Activated T-cell treated with anti-CD3 and anti-CD28 coated beads, Interleukin-2, amount 50 U/mL, for 24 hours (primary cell): ENCODE measurements around the gene TNFRSF11A.

Experiments
- DNase-seq: peaks from one replicate; pipeline ENCODE4 v3.0.0-alpha.2; 2020
- H3K27ac Mint-ChIP-seq: 2 replicates; pipeline ENCODE4 v1.8.0; 2020; ENCODE audit warnings: mild to moderate bottlenecking, mixed read lengths
- H3K27me3 Mint-ChIP-seq: 2 replicates; pipeline ENCODE4 v1.8.0; 2020; ENCODE audit warnings: mixed read lengths
- H3K36me3 Mint-ChIP-seq: 2 replicates; pipeline ENCODE4 v1.8.0; 2020; ENCODE audit warnings: low read depth, mixed read lengths
- H3K4me1 Mint-ChIP-seq: 2 replicates; pipeline ENCODE4 v1.8.0; 2020; ENCODE audit warnings: low read depth, mixed read lengths
- H3K4me3 Mint-ChIP-seq: 2 replicates; pipeline ENCODE4 v1.8.0; 2020; ENCODE audit warnings: mild to moderate bottlenecking, moderate library complexity, mixed read lengths
- H3K9me3 Mint-ChIP-seq: 2 replicates; pipeline ENCODE4 v1.8.0; 2020; ENCODE audit warnings: mixed read lengths

The TNFRSF11A gene

GRCh38 chr18:62346333-62347088 is 21.4 kb downstream of the TNFRSF11A start:
- no peaks in the 10 kb centered on the region for H3K9me3 Mint-ChIP-seq
- no peak overlapping the region for H3K27ac Mint-ChIP-seq
- H3K4me3 Mint-ChIP-seq, result no peak overlapping the region
- peaks cover 4% of the 10 kb centered on the region for H3K27me3 Mint-ChIP-seq
- DNase-seq, result no peak
- H3K36me3 Mint-ChIP-seq, result no peaks in the 10 kb centered on the region
- peaks cover 4% of the 10 kb centered on the region for H3K4me1 Mint-ChIP-seq

DNA sequence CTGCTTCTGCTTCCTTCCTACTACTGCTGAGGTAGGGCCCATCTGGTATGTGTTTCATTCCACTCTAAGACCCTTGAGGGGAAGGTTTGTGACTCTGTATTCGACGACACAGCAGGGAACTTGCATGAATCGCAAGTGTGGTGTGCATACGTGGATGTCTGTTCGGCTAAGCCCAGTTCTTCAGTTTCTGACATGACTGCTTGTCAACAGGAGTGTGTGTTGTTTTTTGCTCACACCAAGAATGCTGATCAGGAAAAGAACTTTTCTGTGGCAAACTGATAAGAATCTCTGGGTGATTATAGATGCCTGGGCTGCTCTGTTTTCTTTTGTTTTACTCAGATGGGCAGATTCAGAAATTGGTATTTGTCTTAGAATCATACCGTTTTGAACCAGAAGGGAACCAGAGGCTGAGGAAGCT is 22.0 kb downstream of the TNFRSF11A start:
- Mint-ChIP-seq H3K4me1 (peaks cover 4% of the 10 kb centered on the region), H3K9me3 (no peaks in the 10 kb centered on the region), H3K27ac (no peak overlapping the region), H3K27me3 (peaks cover 3% of the 10 kb centered on the region), H3K4me3 (no peak overlapping the region), H3K36me3 (no peaks in the 10 kb centered on the region)
- DNase-seq, result no peak

- Mint-ChIP-seq H3K4me3 (no peak overlapping the region), H3K27ac (no peak overlapping the region), H3K9me3 (no peaks in the 10 kb centered on the region), H3K4me1 (peaks cover 4% of the 10 kb centered on the region), H3K36me3 (no peaks in the 10 kb centered on the region), H3K27me3 (no peaks in the 10 kb centered on the region)
- DNase-seq, result no peak
Observed at GRCh38 chr18:62348474-62348873, 23.4 kb downstream of the TNFRSF11A start.

DNA sequence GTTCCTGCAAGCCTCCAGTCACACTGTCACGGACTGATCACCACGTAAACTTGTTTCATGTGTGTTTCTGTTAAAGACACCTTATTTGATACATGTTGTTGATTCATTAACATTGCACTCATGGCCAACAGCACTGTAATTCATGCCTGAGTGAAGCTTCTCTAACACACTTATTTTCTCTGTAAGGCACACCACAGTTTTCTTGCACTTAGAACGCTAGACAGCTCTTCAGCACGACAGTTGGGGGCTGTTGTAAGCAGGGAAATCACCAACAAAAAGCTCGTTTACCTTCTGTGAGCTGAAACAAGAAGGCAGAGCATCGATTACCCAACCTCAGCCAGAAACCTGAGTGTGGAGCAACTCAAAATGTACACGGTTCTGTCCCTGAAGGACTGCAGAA is 28.1 kb downstream of the TNFRSF11A start:
- H3K4me3 Mint-ChIP-seq, result no peak overlapping the region
- no peaks in the 10 kb centered on the region for H3K9me3 Mint-ChIP-seq
- no peaks in the 10 kb centered on the region for H3K36me3 Mint-ChIP-seq
- no peak overlapping the region for H3K27ac Mint-ChIP-seq
- H3K4me1 Mint-ChIP-seq, result peaks cover 2% of the 10 kb centered on the region
- no peak for DNase-seq
- H3K27me3 Mint-ChIP-seq, result no peaks in the 10 kb centered on the region

DNA sequence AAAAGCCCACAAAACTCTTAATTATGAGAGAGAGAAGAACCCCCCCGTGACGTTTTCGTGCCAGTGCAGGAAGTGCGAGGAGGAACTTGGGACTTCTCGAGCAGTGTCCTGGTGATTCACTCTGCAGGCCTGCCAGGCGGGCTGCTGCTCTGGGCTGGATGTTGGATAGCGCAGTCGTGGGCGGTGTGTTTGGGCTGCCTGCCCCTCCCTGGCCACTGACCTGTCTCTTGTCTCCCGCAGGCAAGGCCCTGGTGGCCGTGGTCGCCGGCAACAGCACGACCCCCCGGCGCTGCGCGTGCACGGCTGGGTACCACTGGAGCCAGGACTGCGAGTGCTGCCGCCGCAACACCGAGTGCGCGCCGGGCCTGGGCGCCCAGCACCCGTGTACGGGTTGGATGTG is 29.0 kb downstream of the TNFRSF11A start:
- no peak for DNase-seq
- H3K36me3 Mint-ChIP-seq, result no peaks in the 10 kb centered on the region
- H3K4me3 Mint-ChIP-seq, result no peak overlapping the region
- H3K9me3 Mint-ChIP-seq, result no peaks in the 10 kb centered on the region
- H3K27ac Mint-ChIP-seq, result no peak overlapping the region
- peaks cover 2% of the 10 kb centered on the region for H3K4me1 Mint-ChIP-seq
- no peaks in the 10 kb centered on the region for H3K27me3 Mint-ChIP-seq

- Mint-ChIP-seq H3K4me1 (peaks cover 2% of the 10 kb centered on the region), H3K4me3 (no peak overlapping the region), H3K27ac (no peak overlapping the region), H3K27me3 (no peaks in the 10 kb centered on the region), H3K9me3 (no peaks in the 10 kb centered on the region), H3K36me3 (no peaks in the 10 kb centered on the region)
- DNase-seq, result no peak
Observed at GRCh38 chr18:62357079-62357719, 32.1 kb downstream of the TNFRSF11A start.

- no peaks in the 10 kb centered on the region for H3K36me3 Mint-ChIP-seq
- peaks cover 8% of the 10 kb centered on the region for H3K4me1 Mint-ChIP-seq
- DNase-seq, result no peak
- H3K4me3 Mint-ChIP-seq, result no peak overlapping the region
- no peaks in the 10 kb centered on the region for H3K9me3 Mint-ChIP-seq
- no peaks in the 10 kb centered on the region for H3K27me3 Mint-ChIP-seq
- no peak overlapping the region for H3K27ac Mint-ChIP-seq
Observed at GRCh38 chr18:62360805-62361204, 35.7 kb downstream of the TNFRSF11A start.

DNA sequence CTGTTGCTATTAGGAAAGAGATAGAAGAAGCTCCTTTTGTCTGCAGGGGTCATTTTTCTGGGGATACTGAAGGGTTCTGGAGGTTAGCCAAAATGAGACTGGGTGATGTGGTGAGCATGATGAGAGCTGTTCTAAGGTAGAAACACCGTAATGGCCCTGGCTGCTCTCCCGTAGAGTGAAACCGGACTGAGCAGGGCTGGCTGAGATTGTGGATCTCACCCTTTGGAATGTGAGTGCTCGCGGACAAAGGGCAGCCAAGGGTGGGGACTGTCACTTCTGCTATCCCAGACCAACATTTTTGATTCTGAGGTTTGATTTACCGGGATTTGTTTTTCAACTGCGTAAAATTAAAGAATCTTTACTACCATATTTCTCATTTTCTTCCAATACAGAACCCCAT is 36.2 kb downstream of the TNFRSF11A start:
- H3K27me3 Mint-ChIP-seq, result no peaks in the 10 kb centered on the region
- H3K9me3 Mint-ChIP-seq, result no peaks in the 10 kb centered on the region
- H3K36me3 Mint-ChIP-seq, result no peaks in the 10 kb centered on the region
- no peak overlapping the region for H3K4me3 Mint-ChIP-seq
- peaks cover 12% of the 10 kb centered on the region for H3K4me1 Mint-ChIP-seq
- no peak for DNase-seq
- no peak overlapping the region for H3K27ac Mint-ChIP-seq

DNA sequence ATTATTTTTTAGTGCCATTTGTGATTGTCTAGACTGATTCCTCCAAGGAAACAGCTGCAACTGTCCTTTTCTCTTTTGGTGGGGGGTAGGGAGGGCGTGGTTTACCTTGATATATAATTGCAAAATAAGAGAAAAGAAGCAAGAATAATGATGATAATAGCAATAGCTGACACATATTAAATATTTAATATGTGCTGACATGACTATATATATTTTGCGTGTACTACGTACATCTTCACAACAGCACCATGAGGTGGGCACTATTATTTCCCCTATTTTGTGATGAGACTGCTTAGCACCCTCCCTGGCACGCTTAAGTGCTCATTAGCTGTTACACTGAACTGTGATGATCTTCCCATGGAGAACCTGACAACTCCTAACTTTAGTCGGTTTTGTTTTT is 39.4 kb downstream of the TNFRSF11A start:
- Mint-ChIP-seq H3K9me3 (no peaks in the 10 kb centered on the region), H3K36me3 (no peaks in the 10 kb centered on the region), H3K4me3 (no peak overlapping the region), H3K4me1 (peaks cover 22% of the 10 kb centered on the region), H3K27ac (no peak overlapping the region), H3K27me3 (no peaks in the 10 kb centered on the region)
- DNase-seq, result no peak

- no peak for DNase-seq
- Mint-ChIP-seq H3K4me1 (peaks cover 24% of the 10 kb centered on the region), H3K27ac (peak overlapping the region; percentile 56), H3K4me3 (no peak overlapping the region), H3K9me3 (no peaks in the 10 kb centered on the region), H3K27me3 (no peaks in the 10 kb centered on the region), H3K36me3 (no peaks in the 10 kb centered on the region)
Observed at GRCh38 chr18:62365420-62365819, 40.3 kb downstream of the TNFRSF11A start.

GRCh38 chr18:62366992-62367391 is 41.9 kb downstream of the TNFRSF11A start:
- Mint-ChIP-seq H3K27me3 (no peaks in the 10 kb centered on the region), H3K9me3 (no peaks in the 10 kb centered on the region), H3K36me3 (no peaks in the 10 kb centered on the region), H3K4me1 (peaks cover 24% of the 10 kb centered on the region), H3K4me3 (no peak overlapping the region), H3K27ac (no peak overlapping the region)
- no peak for DNase-seq

GRCh38 chr18:62368100-62368499 is 43.0 kb downstream of the TNFRSF11A start:
- H3K27ac Mint-ChIP-seq, result peak overlapping the region; percentile 28
- no peak for DNase-seq
- no peaks in the 10 kb centered on the region for H3K36me3 Mint-ChIP-seq
- H3K9me3 Mint-ChIP-seq, result no peaks in the 10 kb centered on the region
- H3K4me3 Mint-ChIP-seq, result no peak overlapping the region
- peaks cover 24% of the 10 kb centered on the region for H3K4me1 Mint-ChIP-seq
- no peaks in the 10 kb centered on the region for H3K27me3 Mint-ChIP-seq

- Mint-ChIP-seq H3K27ac (no peak overlapping the region), H3K27me3 (no peaks in the 10 kb centered on the region), H3K4me3 (no peak overlapping the region), H3K9me3 (no peaks in the 10 kb centered on the region), H3K36me3 (no peaks in the 10 kb centered on the region), H3K4me1 (peaks cover 24% of the 10 kb centered on the region)
- DNase-seq, result no peak
Observed at GRCh38 chr18:62369129-62369644, 44.1 kb downstream of the TNFRSF11A start.

DNA sequence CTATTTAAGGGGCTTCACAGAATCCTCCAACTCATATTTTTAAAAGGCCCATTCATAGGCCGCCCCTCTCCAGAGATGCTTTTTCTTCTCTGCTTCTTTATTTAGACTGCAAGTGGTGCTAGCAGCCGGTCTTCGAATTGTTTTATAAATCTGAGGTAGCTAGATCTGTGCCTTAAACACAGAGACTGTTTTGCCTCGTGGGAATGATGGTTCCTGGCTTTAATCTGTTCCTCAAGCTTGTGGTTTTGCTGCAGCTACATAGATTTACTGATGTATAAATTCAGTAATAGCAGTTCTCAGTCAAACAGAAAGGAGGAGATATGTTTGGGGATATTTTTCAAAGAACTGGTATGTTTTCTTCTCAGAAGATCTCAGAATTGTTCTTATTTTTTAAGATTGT is 45.3 kb downstream of the TNFRSF11A start:
- Mint-ChIP-seq H3K9me3 (no peaks in the 10 kb centered on the region), H3K4me3 (no peak overlapping the region), H3K27ac (no peak overlapping the region), H3K36me3 (no peaks in the 10 kb centered on the region), H3K4me1 (peaks cover 21% of the 10 kb centered on the region), H3K27me3 (no peaks in the 10 kb centered on the region)
- no peak for DNase-seq

GRCh38 chr18:62371436-62371835 is 46.3 kb downstream of the TNFRSF11A start:
- no peak for DNase-seq
- H3K4me3 Mint-ChIP-seq, result no peak overlapping the region
- H3K9me3 Mint-ChIP-seq, result no peaks in the 10 kb centered on the region
- no peaks in the 10 kb centered on the region for H3K36me3 Mint-ChIP-seq
- no peaks in the 10 kb centered on the region for H3K27me3 Mint-ChIP-seq
- no peak overlapping the region for H3K27ac Mint-ChIP-seq
- H3K4me1 Mint-ChIP-seq, result peaks cover 14% of the 10 kb centered on the region
